Activated T-cell treated with anti-CD3 and anti-CD28 coated beads, Interleukin-2, amount 50 U/mL, for 72 hours (primary cell): ENCODE measurements around the gene LCP2. TPM values are rescaled to one million over a fixed set of nuclear protein-coding genes. Genes with fewer than 3 reads are reported as not detected.

Source experiments
- total RNA-seq, 2 donors: library from RNA; stranded (reverse); gene quantifications; one replicate each; pipeline ENCODE4 v1.2.3, GENCODE V29; 2022

Gene LCP2
- total RNA-seq, 2 donors from 2014 or later: 162 to 190 TPM

Other genes starting within 250 kb of the LCP2 start
- gene FOXI1, start 191.9 kb downstream of the LCP2 start, total RNA-seq: not detected
- gene C5orf58, start 64.8 kb downstream of the LCP2 start, total RNA-seq: not detected
- not detected for gene KCNMB1, start 91.6 kb upstream of the LCP2 start, total RNA-seq
- not detected for gene KCNIP1, start 206.2 kb upstream of the LCP2 start, total RNA-seq